ENCODE measurements around the gene NR1D2.

NR1D2 gene

DNA sequence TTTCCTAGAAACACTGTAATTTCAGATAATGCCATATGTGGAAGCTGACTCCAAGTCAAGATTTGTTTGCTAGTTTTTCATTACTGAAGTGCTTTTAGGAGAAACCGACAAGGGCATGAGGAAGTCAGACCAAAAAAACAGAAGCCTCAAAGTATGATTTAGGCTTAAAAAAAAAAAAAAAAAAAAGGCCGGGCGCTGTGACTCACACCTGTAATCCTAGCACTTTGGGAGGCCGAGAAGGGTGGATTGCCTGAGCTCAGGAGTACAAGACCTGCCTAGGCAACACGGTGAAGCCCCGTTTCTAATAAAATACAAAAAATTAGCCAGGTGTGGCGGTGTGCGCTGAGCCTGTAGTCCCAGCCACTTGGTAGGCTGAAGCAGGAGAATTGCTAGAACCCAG is 16.6 kb upstream of the NR1D2 start:
- FAIRE-seq (no peak), DNase-seq (ENCODE audit: insufficient read length, low spot score) (no peak)

DNA sequence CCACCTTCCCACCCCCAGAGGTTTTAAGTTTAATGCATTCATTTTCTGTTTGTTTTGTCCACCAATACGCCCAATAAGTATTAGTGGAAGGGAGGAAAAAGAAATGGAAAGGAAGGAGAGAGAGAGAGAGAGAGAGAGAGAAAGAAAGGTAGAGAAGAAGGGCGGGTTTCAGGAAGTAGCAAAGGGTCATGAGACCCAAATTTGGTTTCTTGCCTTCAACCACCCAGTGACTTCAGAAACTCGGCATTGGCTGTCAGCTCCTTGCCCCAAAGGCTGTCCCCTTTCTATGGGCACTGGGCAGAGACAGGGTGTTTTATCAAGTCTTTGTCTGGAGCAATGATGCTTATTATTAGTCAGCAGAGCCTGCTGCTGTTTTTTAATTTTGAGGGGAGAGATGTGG is 13.5 kb upstream of the NR1D2 start:
- FAIRE-seq = no peak

DNA sequence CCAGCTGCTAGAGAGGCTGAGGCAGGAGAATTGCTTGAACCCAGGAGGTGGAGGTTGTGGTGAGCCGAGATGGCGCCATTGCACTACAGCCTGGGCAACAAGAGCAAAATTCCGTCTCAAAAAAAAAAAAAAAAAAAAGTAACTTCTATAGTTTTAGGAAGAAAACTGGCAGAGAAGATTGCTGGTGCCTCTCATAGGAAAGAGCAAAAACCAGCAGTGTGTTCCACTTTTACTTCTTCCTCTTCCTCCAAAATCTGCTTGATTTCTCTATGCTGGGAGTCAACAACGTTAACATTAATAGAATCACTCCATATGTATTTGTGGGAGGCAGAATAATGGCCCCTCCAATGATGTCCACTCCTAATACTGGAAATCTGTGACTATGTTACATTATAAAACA is 12.5 kb upstream of the NR1D2 start:
- no peak for DNase-seq (ENCODE audit: insufficient read length, low spot score)
- no peak for FAIRE-seq

More for the DNA sequence above, 13.5 kb upstream of the NR1D2 start:
- DNase-seq (ENCODE audit: insufficient read length, low spot score) = no peak

DNA sequence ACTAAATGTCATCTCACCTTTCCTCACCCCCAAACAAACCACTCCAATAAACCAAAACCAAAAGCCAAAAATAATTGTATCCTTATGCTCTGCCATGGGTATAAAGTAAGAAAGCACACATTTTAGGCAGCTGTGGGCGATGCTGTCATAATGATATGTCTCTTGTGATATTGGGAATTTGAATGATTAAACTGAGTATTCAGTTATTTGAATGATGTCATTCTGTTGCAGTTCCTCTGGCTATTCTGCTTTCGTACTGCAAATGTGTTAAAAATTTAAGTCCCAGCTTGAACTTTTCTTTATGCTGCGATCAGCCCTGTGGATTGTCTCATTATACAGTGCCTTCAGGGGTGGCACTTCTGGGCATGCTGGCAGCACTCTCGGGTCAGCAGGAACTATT is 10.8 kb upstream of the NR1D2 start:
- DNase-seq (ENCODE audit: insufficient read length, low spot score) (no peak), FAIRE-seq (no peak)

DNA sequence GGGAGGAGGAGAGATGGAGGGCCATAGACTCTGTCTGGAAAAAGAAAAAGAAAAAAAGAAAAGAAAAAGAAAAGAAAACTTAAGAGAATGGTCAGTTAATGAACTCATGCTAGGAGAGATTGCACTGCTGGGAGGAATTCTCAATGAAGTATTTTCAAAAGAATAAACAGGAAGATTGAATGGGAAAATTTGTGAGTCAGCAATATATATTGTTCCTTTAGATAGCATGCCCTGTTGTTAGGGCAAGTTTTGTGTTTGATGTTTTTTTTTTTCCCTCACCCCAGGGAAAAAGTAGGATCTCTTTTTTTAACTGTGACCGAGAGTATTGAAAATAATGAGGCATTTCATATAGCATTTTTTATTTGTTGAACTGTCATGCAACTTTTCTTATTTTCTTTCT is 7.8 kb upstream of the NR1D2 start:
- DNase-seq (ENCODE audit: insufficient read length, low spot score) = no peak
- FAIRE-seq = no peak

DNA sequence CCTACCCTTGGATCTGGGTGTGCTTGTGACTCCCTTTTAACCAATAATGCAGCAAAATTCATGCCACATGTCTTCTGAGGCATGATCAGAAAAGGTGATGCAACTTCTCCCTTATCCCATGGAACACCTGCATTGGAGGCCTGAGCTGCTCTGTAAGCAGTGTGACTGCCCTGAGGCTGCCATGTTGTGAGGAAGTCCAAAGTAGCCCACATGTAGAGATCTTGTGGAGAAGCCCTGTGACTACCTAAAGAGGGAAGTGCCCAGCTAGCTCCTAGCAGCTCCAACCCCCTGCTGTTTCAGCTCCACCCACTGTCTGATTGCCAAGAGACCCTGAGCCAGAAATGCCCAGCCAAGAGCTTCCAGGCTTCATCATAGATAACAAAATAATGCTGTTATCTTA is 6.4 kb upstream of the NR1D2 start:
- no peak for FAIRE-seq
- no peak for DNase-seq (ENCODE audit: insufficient read length, low spot score)

DNA sequence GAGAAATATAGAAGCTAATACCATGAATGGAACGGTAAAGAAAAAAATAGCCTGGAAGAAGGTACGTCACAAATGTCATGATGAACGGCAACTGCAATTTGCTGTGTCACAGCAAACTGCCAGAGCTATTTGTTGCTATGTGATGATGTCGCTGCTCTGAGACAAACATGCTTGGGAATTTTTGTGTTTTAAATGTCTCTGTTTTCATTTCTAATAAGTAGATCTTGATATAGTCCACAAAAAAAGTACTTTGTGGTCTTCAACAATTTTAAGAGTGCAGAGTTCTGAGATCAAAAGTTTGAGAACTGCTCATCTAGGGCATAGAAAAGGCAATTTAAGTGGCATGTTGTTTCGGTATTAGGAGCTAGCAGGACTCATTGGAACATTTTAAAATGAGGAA is 4.3 kb upstream of the NR1D2 start:
- FAIRE-seq (no peak), DNase-seq (ENCODE audit: insufficient read length, low spot score) (no peak)

DNA sequence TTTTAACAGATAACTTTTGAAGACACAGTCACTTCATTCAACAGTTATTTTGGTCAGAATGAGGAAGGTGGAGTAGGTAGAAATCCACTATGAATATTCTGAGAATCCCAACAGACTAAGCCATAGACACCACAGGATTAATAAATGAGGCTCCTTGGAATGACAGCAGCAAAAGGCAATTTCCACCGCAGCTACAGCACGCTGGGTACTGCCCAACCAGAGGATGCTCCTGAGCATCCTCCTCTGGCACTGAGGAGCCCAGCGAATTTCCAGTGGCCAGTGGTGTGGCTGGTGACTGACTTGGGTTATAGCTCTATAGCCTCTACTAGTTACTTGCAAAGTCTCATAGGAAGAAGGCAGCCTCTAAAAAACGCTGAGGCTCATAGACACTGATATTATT is 3.6 kb upstream of the NR1D2 start:
- DNase-seq (ENCODE audit: insufficient read length, low spot score) (no peak), FAIRE-seq (no peak)

DNA sequence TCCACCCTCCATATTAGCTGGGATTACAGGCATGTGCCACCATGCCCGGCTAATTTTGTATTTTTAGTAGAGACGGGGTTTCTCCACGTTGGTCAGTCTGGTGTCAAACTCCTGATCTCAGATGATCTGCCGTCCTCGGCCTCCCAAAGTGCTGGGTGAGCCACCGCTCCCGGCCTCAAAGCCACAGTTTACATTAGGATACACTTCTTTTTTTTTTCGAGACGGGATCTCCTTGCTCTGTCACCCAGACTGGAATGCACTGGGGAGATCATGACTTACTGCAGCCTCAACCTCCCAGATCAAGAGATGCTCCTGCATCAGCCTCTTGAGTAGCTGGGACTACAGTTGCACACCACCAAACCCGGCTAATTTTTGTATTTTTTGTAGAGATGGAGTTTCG is 2.5 kb upstream of the NR1D2 start:
- FAIRE-seq = no peak
- DNase-seq (ENCODE audit: insufficient read length, low spot score) = no peak

DNA sequence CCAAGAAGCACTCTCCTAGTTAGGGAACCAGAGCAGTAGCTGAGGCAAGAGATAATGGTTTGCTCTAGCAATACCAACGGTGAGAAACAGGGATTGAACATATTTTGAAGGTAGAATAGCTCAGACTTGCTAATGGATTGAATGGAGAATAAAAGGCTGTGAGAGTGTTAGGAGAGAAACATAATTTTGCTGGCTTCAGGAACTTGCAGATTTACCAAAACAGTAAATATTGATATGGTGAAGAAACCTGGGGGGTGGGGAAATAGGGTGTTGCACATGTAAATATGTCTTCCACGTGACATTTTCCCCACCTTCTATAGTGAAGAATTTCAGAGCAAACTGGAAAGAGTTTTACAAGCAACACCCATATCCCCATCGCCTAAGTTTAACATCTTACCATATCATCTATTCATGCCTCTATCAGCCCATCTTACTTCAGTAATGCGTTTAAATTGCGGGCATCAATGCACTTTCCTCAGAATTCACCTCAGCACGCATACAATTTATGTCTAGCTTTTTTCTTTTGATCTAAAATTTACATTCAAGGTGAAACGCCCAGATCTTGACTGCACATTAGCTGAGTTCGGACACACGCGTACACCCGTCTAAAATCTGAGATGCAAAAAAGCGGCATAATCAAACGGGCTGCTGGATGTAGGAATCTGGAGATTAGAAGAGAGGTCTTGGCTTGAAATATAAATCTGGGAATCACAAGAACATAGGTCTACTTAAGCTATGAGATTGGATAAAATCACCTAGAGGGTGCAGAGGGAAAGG is 891 bp upstream of the NR1D2 start:
- DNase-seq (ENCODE audit: insufficient read length, low spot score) = no peak
- FAIRE-seq = peak; percentile 67

DNA sequence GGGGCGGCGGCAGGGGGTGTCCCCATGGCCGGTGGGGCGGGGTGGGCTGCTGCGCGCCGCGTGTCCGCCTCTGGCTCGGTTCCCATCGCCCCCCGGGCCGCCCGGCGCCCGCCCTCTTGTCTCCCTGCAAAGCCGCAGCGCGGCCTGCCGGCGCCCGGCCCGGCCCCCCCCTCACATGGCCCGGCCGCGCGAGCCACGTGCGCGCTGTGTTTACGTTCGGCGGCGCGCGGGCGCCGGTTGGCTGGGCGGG is 502 bp downstream of the NR1D2 start:
- no peak for DNase-seq (ENCODE audit: insufficient read length, low spot score)
- no peak for FAIRE-seq

DNA sequence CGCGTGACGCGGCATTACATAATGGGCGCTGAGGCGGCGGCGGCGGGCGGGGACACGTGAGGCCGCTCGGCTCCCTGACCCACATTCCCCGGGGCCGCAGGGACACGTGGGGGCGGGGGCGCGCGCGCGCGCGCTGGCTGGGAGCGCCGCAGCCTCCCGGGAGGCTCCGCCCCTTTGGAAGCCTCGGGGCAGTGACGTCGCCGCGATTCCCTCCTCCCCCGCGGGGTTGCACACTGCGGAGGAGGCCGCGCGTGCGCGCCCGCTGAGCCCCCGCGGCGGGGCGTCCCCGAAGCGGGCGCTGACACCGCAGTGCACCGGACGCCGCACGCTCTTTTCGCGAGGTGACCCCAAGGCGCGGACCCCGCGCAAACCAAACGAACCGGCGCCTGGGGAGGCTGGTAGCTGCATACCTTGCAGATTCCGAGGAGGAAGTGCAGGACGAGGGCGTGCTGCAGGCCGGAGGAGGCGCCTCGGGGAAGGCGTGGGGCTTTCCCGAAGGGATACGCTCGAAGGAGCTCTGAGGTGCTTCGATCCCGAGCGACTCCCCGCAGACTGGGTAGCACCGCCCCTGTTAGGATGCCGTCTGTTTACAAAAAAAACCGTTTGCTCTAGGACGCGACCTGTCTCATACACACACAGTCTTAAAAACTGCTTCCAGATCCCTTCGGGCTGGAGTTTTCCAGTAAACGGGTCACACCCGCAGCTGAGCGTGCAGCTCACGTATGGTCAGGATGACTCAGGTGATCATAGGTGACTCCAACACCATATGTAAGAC is 1.0 kb downstream of the NR1D2 start:
- peak; percentile 80 for FAIRE-seq
- peak; percentile 87 for DNase-seq (ENCODE audit: insufficient read length, low spot score)

DNA sequence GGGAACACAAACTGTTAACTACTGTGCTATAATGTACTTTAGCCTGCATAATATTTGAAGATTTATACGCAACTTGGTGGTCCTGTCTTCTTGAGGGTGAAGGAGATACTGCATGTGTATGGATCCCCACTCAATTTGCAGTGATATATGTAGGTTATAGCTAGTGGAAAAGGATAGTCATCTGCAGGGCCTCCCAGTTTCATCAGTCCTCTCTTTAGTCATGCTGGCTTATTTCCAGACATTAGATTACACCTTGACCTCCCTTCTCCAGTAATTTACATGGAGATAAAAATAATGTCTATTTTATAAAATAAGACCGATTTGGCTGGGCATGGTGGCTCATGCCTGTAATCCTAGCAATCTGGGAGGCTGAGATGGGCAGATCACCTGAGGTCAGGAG is 3.7 kb downstream of the NR1D2 start:
- no peak for FAIRE-seq

DNA sequence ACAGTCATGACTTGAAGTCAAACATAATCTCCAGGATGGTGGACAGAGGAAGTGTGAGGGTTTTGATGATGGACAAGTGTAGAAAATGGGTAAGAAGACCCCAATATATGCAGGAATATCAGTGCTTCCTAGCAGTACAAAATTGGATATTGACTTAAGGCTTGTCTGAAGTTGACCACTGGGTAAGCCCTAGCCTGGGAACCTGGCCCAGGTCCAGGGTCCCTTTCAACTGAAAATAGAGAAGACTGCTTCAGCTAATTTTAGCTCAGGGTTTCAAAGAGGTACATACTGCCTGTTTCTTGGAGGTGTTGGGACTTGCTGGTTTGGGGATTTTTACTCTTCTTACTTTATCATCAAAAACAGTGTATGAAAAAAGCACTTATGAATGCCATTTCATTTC is 4.7 kb downstream of the NR1D2 start:
- peak; percentile 89 for FAIRE-seq
- no peak for DNase-seq (ENCODE audit: insufficient read length, low spot score)

More for the DNA sequence above, 3.7 kb downstream of the NR1D2 start:
- no peak for DNase-seq (ENCODE audit: insufficient read length, low spot score)

DNA sequence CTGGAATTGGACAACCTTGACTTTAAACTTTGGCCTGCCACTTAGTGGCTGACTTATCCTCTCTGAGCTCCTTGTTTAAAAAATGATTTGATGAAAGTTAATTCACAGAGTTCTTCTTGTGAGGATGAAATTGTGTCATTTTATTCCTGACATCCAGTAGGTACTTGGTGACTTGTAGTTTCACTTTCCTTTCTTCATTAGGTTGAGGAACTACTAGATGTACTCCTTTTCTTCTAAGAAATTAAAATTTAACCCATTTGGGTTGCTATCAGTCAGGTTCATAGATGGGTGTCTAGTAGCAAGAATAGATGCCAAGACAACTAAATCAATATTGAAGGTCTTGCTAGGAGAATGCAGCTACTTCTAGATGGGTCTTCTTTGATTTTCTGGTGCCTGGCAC is 5.2 kb downstream of the NR1D2 start:
- peak; percentile 93 for FAIRE-seq
- no peak for DNase-seq (ENCODE audit: insufficient read length, low spot score)

DNA sequence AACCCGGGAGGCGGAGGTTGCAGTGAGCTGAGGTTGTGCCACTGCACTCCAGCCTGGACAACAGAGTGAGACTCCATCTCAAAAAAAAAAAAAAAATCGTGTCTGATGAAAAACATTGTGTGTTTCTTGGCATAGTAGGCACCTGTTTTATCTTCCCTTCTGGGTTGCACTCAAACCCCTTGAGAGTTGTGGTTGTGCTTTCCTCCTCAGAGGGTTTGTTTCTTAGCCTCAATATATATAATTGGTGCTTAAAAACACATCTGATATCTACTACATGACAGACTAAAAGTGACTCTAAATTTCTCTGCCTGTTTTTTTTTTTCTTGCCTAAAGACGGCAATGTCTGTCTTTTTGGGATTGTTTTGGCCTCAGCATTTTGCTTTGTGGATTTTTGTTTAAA is 7.6 kb downstream of the NR1D2 start:
- no peak for DNase-seq (ENCODE audit: insufficient read length, low spot score)
- FAIRE-seq = peak; percentile 86

DNA sequence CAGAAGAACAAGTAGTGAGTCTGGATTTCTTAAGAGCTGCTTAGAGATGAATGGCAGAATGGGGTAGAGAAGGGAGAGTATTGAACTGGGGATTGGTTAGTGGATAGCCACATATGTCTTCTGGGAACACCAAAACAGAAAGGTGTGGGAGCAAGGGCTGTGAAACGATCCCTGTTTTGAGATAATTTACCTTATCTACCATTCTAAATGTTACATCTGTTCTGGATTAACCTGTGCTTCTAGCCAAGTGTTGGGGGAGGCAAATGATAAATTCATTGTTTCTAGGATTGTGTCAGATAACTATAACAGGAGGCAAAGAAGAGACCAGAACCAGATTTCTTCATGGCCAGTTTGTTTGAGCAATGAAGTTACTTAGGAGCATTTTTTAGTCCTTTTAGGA is 8.4 kb downstream of the NR1D2 start:
- no peak for DNase-seq (ENCODE audit: insufficient read length, low spot score)
- peak; percentile 71 for FAIRE-seq

DNA sequence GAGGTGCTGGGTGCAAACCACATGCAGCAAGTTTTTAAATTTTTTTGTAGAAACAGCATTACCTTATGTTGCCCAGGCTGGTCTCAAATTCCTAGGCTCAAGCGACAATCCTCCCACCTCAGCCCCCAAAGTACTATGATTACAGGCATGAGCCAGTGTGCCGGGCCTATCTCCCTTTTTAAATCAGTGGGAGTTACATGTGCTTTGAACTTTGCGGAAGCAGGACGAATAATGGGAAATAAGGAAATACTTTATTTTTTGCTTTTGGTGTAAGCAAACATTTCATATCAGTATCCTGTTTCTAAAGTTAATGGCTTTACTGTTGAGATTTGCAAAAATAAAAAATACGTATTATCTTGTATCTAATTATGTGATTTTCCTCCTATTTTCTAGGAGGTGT is 9.1 kb downstream of the NR1D2 start:
- DNase-seq (ENCODE audit: insufficient read length, low spot score) (no peak), FAIRE-seq (no peak)

DNA sequence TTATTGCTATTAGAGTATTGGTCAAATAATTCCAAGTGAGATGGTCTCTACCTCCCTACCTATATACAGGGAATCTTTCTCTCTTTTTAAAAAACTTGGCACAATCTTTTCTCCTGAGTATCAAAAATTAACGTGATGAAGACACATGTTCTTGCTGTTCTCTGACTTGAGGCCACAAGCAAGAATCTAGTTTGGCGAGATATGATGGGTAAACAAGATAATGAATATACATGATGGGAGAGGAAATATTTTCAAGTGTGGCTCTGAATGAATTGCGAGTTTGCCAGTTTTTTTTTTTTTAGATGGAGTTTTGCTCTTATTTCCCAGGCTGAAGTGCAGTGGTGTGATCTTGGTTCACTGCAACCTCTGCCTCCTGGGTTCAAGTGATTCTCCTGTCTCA is 11.6 kb downstream of the NR1D2 start:
- DNase-seq (ENCODE audit: insufficient read length, low spot score) (no peak), FAIRE-seq (no peak)

DNA sequence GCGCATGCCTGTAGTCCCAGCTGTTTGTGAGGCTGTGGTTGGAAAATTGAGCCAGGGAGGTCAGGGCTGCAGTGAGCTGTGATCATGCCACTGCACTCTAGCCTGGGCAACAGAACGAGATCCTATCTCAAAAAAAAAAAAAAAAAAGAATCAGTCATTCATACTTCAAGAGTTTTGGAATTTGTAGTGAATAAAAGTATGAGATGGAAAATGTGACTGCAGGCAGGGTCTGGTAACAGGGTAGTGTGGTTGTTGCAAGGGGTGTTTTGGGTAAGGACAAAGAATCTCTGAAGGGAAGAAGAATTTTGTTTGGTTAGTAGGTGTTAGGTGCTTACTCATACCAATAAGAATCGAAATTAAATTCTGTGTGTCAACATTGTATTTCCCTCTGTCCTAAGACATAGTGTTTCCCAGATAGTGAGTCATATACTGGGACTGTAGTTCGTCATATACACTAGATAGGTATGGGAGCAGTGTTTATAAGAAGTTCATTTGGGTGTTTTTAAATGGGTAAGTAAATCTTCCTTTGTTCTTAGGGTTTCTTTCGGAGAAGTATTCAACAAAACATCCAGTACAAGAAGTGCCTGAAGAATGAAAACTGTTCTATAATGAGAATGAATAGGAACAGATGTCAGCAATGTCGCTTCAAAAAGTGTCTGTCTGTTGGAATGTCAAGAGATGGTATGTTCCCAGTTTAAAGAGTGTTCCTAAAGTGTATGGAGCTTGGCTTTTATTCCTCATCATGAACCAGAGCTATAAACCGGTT is 14.2 kb downstream of the NR1D2 start:
- DNase-seq (ENCODE audit: insufficient read length, low spot score) (no peak), FAIRE-seq (no peak)

DNA sequence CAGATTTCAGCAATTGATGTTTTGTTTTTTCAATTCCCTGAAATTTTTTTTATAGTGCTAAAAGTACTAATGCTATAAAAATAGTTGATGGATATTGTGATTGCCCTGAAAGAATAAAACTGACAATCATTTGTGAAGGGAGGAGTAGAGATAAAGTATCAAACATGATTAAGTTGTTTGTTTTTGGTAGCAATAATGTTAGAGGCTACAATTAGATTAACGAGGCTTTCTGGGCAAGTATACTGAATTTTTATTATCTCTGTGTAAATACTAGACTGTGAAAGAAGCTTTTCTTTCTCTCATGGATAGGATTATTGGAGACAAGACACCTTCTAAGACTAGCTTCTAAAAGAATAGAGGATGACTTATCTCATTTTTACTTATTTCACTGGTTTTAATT is 15.6 kb downstream of the NR1D2 start:
- DNase-seq (ENCODE audit: insufficient read length, low spot score) = no peak
- FAIRE-seq = no peak

DNA sequence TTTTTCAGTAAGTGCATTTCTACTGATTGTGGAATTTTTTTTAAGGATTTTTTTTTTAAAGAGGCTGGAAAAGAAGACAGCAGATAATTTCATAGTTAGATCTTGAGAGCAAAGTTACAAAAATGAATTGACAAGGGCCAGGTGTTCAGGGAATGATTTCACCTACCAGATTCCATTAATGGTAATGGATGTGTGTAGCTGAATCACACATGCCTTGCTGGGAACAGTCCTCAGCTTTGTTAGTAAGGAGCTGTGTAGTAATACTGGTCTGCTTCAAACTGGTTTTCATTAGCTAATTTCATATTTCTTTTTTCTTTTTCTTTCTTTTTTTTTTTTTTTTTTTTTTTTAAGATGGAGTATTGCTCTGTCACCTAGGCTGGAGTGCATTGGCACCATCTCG is 16.0 kb downstream of the NR1D2 start:
- DNase-seq (ENCODE audit: insufficient read length, low spot score) (no peak), FAIRE-seq (no peak)

Data from GM19239 (cell line).